CD4-positive, alpha-beta T cell (primary cell): ENCODE results near the gene PHF14. TPM values are rescaled to one million over a fixed set of nuclear protein-coding genes. Genes with fewer than 3 reads are reported as not detected.

Source experiments
- ATAC-seq: fragments of 200-7000 bp; cut with Tn5 transposase; one replicate; pipeline ENCODE4 v1.10.0; 2022; ENCODE audit warnings: mild to moderate bottlenecking; ENCODE audit not compliant: poor library complexity
- CTCF ChIA-PET: fragments of 350-600 bp; sonication (Branson Sonifier 250); formaldehyde crosslinking; loops from one replicate; lab custom pipeline; 2021; ENCODE audit warnings: antibody characterized with exemption, inconsistent platforms; lab: Charles Lee
- POLR2A ChIA-PET: fragments of 350-600 bp; sonication (Branson Sonifier 250); formaldehyde crosslinking; loops from one replicate; lab custom pipeline; 2021; ENCODE audit warnings: antibody characterized with exemption, inconsistent platforms; lab: Charles Lee
- DNase-seq, 14 experiments: peaks; one replicate each; pipeline ENCODE4 v3.0.0-alpha.2; 2013 to 2020; ENCODE audit warnings: mixed read lengths in 2 of 14
- H3K27ac ChIP-seq, 2 donors: one replicate each; pipeline versions ENCODE4 v1.5.1 to v1.7.0; 2013; ENCODE audit warnings: low read length in 2 of 2, low read depth in 1 of 2, mild to moderate bottlenecking in 1 of 2
- H3K27me3 ChIP-seq, 2 experiments: 1 replicate in 1 of 2; 2 replicates in 1 of 2; pipeline versions ENCODE4 v1.6.1 to v1.7.0; 2013; ENCODE audit warnings: low read length in 2 of 2, control low read depth in 1 of 2, mild to moderate bottlenecking in 1 of 2, moderate library complexity in 1 of 2; ENCODE audit not compliant: insufficient read depth in 2 of 2, control insufficient read depth in 1 of 2
- H3K36me3 ChIP-seq: one replicate; pipeline ENCODE4 v1.6.1; 2013; ENCODE audit warnings: low read length, control low read depth; ENCODE audit not compliant: insufficient read depth
- H3K4me1 ChIP-seq: one replicate; pipeline ENCODE4 v1.6.1; 2013; ENCODE audit warnings: low read length, control low read depth; ENCODE audit not compliant: insufficient read depth
- H3K4me3 ChIP-seq: one replicate; pipeline ENCODE4 v1.5.1; 2013; ENCODE audit warnings: mild to moderate bottlenecking, low read length, moderate library complexity
- H3K9me3 ChIP-seq, 2 experiments: 1 replicate in 1 of 2; 2 replicates in 1 of 2; pipeline versions ENCODE4 v1.6.1 to v1.7.0; 2013; ENCODE audit warnings: low read length in 2 of 2, mild to moderate bottlenecking in 2 of 2, control low read depth in 1 of 2, moderate library complexity in 1 of 2; ENCODE audit not compliant: control insufficient read depth in 1 of 2, insufficient read depth in 1 of 2
- H3K27ac Mint-ChIP-seq: one replicate; pipeline ENCODE4 v1.8.0; 2020; ENCODE audit warnings: mixed read lengths
- H3K27me3 Mint-ChIP-seq: one replicate; pipeline ENCODE4 v1.8.0; 2021; ENCODE audit warnings: mixed read lengths
- H3K36me3 Mint-ChIP-seq: one replicate; pipeline ENCODE4 v1.8.0; 2021; ENCODE audit warnings: low read depth, mixed read lengths
- H3K4me1 Mint-ChIP-seq: one replicate; pipeline ENCODE4 v1.8.0; 2021; ENCODE audit warnings: low read depth, mixed read lengths
- H3K4me3 Mint-ChIP-seq: one replicate; pipeline ENCODE4 v1.8.0; 2020; ENCODE audit warnings: mild to moderate bottlenecking, mixed read lengths
- H3K9me3 Mint-ChIP-seq: one replicate; pipeline ENCODE4 v1.8.0; 2020; ENCODE audit warnings: mixed read lengths
- intact Hi-C, 2 experiments: fragments of 100-400 bp; cut with DNase I in 1 of 2; cut with micrococcal nuclease in 1 of 2; formaldehyde crosslinking; loops; one replicate each; pipeline versions ENCODE4 v1.15.1 to v1.9.0; 2023 to 2025; cut with DNase I, micrococcal nuclease
- total RNA-seq, 174 experiments: library from RNA in 2 of 174; stranded (reverse) in 2 of 174; gene quantifications; one replicate each; pipeline ENCODE4 v1.2.3 and lab custom pipeline; 2021 to 2026
- TF ChIP-seq, protein P1 (sequence below): fragments of 200-600 bp; IDR thresholded peaks from one replicate; pipeline ENCODE4 v1.8.0; 2022; ENCODE audit warnings: antibody characterized with exemption, mild to moderate bottlenecking

PHF14 gene
- total RNA-seq, 2 experiments from 2014 or later = 23.1 TPM

DNA sequence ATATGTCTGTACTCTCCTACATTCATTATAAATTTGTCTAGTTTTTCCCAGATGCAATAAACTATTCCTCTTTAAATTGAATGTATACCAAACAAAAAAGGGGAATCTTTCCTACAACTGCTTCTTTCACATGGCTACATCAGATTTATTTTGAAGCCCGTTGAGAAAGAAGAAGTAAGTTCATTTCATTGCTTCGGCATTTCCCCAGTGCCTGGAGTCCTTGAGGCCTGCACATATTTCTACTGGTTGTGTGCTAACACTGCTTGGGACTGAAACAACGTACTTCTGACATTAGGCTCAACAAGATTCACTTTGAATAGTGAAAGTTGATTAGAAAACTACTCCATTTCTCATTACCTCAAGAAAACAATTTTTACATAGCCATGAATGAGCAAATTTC, 201.7 kb downstream of the PHF14 start:
- ChIA-PET CTCF (no interaction called here), POLR2A (interaction anchor here (0.6 kb wide), 1 partner anchor 17 kb away, joined by 4 read pairs; no protein-coding TSS in a partner anchor)
- no peak overlapping the region for H3K27ac Mint-ChIP-seq

DNA sequence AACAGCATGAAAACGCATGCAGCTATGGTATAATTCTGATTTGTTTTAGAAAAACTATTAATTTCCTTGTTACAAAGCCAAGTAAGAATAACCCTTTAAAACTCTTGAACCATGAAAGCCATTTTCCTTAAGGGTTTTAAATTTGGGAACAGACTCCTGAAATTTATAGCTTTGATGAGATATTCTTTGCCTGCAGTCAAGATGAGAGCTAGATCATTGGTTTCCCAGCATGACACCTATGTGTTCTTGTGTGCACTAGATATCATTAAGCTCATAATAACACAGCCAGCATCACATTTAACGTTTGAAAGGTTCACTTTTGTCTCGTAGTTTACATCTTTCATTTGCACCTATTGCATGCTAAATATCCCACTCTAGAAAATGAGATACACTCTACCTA, 202.2 kb downstream of the PHF14 start:
- ChIA-PET CTCF (no interaction called here), POLR2A (no interaction called here)
- H3K4me1 ChIP-seq = no peaks in the 10 kb centered on the region
- intact Hi-C loops = no loop called here
- TF ChIP-seq, protein P1, sequence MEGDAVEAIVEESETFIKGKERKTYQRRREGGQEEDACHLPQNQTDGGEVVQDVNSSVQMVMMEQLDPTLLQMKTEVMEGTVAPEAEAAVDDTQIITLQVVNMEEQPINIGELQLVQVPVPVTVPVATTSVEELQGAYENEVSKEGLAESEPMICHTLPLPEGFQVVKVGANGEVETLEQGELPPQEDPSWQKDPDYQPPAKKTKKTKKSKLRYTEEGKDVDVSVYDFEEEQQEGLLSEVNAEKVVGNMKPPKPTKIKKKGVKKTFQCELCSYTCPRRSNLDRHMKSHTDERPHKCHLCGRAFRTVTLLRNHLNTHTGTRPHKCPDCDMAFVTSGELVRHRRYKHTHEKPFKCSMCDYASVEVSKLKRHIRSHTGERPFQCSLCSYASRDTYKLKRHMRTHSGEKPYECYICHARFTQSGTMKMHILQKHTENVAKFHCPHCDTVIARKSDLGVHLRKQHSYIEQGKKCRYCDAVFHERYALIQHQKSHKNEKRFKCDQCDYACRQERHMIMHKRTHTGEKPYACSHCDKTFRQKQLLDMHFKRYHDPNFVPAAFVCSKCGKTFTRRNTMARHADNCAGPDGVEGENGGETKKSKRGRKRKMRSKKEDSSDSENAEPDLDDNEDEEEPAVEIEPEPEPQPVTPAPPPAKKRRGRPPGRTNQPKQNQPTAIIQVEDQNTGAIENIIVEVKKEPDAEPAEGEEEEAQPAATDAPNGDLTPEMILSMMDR = no peak
- no peaks in the 10 kb centered on the region for H3K9me3 Mint-ChIP-seq
- H3K4me3 Mint-ChIP-seq = no peak overlapping the region
- H3K9me3 ChIP-seq = no peaks in the 10 kb centered on the region
- H3K4me1 Mint-ChIP-seq = no peaks in the 10 kb centered on the region
- H3K36me3 ChIP-seq = no peaks in the 10 kb centered on the region
- H3K27ac Mint-ChIP-seq = no peak overlapping the region
- DNase-seq = no peak
- H3K27me3 ChIP-seq = no peaks in the 10 kb centered on the region
- H3K27me3 Mint-ChIP-seq = no peaks in the 10 kb centered on the region
- ATAC-seq = no peak
- H3K36me3 Mint-ChIP-seq = no peaks in the 10 kb centered on the region
- H3K27ac ChIP-seq = no peak overlapping the region
- no peak overlapping the region for H3K4me3 ChIP-seq

More for the DNA sequence above, 201.7 kb downstream of the PHF14 start:
- Mint-ChIP-seq H3K36me3 (no peaks in the 10 kb centered on the region), H3K9me3 (no peaks in the 10 kb centered on the region), H3K4me3 (no peak overlapping the region), H3K4me1 (no peaks in the 10 kb centered on the region), H3K27me3 (no peaks in the 10 kb centered on the region)
- Histone ChIP-seq H3K4me1 (no peaks in the 10 kb centered on the region), H3K4me3 (no peak overlapping the region), H3K9me3 (no peaks in the 10 kb centered on the region), H3K27ac (no peak overlapping the region), H3K27me3 (no peaks in the 10 kb centered on the region), H3K36me3 (no peaks in the 10 kb centered on the region)
- intact Hi-C loops = no loop called here
- no peak for ATAC-seq
- TF ChIP-seq, protein P1 = no peak
- no peak for DNase-seq

DNA sequence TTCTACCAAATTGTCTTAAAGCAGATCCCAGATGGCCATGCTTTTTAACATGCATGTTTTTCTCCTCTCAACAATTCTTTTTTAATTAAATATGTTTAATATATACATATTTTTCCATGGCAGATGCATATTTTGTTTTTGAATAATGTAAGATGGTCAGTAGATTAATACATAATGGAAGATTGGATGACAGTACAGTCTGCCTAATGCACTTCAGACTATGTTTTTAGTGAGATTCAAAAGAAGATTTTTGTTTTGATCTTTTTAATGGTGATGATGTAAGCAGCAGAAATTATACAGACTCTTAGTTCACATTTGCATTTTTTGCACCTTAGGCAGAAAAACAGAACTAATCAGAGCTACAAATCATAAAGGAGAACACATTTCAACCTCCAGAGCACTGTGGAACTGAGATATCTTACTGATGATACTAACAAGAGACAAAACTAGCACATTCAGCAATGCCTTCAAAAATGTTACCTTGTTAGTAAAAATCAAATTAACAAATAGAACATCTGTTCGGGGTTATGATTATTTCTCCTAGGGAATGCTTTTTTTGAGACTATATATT, 203.4 kb downstream of the PHF14 start:
- ChIA-PET POLR2A (no interaction called here), CTCF (no interaction called here)
- ATAC-seq (no peak), DNase-seq (no peak)
- H3K36me3 Mint-ChIP-seq = no peaks in the 10 kb centered on the region
- no peaks in the 10 kb centered on the region for H3K4me1 Mint-ChIP-seq
- no peaks in the 10 kb centered on the region for H3K27me3 Mint-ChIP-seq
- no peak overlapping the region for H3K4me3 ChIP-seq
- H3K9me3 ChIP-seq = no peaks in the 10 kb centered on the region
- H3K4me1 ChIP-seq = no peaks in the 10 kb centered on the region
- TF ChIP-seq, protein P1 = no peak
- H3K27ac ChIP-seq = no peak overlapping the region
- intact Hi-C loops = no loop called here
- no peaks in the 10 kb centered on the region for H3K27me3 ChIP-seq
- no peaks in the 10 kb centered on the region for H3K36me3 ChIP-seq
- no peak overlapping the region for H3K4me3 Mint-ChIP-seq
- no peak overlapping the region for H3K27ac Mint-ChIP-seq
- no peaks in the 10 kb centered on the region for H3K9me3 Mint-ChIP-seq
